H1 (cell line): ENCODE results near the gene C11orf71. TPM values are rescaled to one million over a fixed set of nuclear protein-coding genes. Genes with fewer than 3 reads are reported as not detected.

Experiments
- CTCF ChIA-PET: fragments of 300-600 bp; sonication (Branson Sonifier 250); formaldehyde crosslinking; loops from one replicate; lab custom pipeline; 2021; ENCODE audit not compliant: partially characterized antibody; lab: Charles Lee
- POLR2A ChIA-PET: fragments of 300-600 bp; sonication (Branson Sonifier 250); formaldehyde crosslinking; loops from one replicate; lab custom pipeline; 2021; ENCODE audit warnings: inconsistent platforms; ENCODE audit not compliant: partially characterized antibody; lab: Charles Lee
- DNase-seq, 2 experiments: peaks; one replicate each; pipeline versions ENCODE4 v3.0.0 to v3.0.0-alpha.2; 2010 to 2022; ENCODE audit warnings: low spot score in 2 of 2, low read depth in 1 of 2, mixed read lengths in 1 of 2
- FAIRE-seq: peaks from 2 replicates; lab custom pipeline; 2011; peaks lifted over from hg19 to GRCh38; lab: Jason Lieb, UNC
- H2AFZ ChIP-seq: 2 replicates; pipeline ENCODE4 v1.8.1; 2012; ENCODE audit warnings: low read length, inconsistent platforms
- H2AK5ac ChIP-seq: 2 replicates; pipeline ENCODE4 v1.6.1; 2013; ENCODE audit warnings: low read depth, low read length
- H2BK120ac ChIP-seq: replicated peaks from 2 replicates; pipeline ENCODE3; 2013; ENCODE audit warnings: low read depth, low read length, inconsistent platforms
- H2BK12ac ChIP-seq: 2 replicates; pipeline ENCODE4 v1.6.1; 2013; ENCODE audit warnings: low read depth, low read length
- H2BK15ac ChIP-seq: 2 replicates; pipeline ENCODE4 v1.6.1; 2013; ENCODE audit warnings: low read length
- H2BK20ac ChIP-seq: 2 replicates; pipeline ENCODE4 v1.6.1; 2013; ENCODE audit warnings: low read length
- H2BK5ac ChIP-seq: 2 replicates; pipeline ENCODE4 v1.6.1; 2013; ENCODE audit warnings: low read depth, low read length
- H3K14ac ChIP-seq: 2 replicates; pipeline ENCODE4 v1.6.1; 2013; ENCODE audit warnings: inconsistent platforms; ENCODE audit not compliant: insufficient read length
- H3K18ac ChIP-seq: 2 replicates; pipeline ENCODE4 v1.6.1; 2013; ENCODE audit warnings: low read length; ENCODE audit errors: extremely low read depth
- H3K23ac ChIP-seq: 2 replicates; pipeline ENCODE4 v1.6.1; 2013; ENCODE audit warnings: inconsistent platforms; ENCODE audit not compliant: insufficient read length
- H3K23me2 ChIP-seq: 2 replicates; pipeline ENCODE4 v1.6.1; 2013; ENCODE audit warnings: low read depth, low read length
- H3K27ac ChIP-seq: 2 replicates; pipeline ENCODE4 v1.6.1; 2011; ENCODE audit warnings: low read depth, low read length, inconsistent platforms
- H3K27me3 ChIP-seq, 4 experiments: replicated peaks in 1 of 4; 1 replicate in 1 of 4; 2 replicates in 3 of 4; pipeline versions ENCODE4 v1.6.1 to v1.8.1; 2011 to 2013; ENCODE audit warnings: low read length in 3 of 4, mild to moderate bottlenecking in 3 of 4, inconsistent platforms in 2 of 4, mixed read lengths in 2 of 4, moderate library complexity in 1 of 4; ENCODE audit not compliant: control insufficient read depth in 3 of 4, insufficient read depth in 3 of 4; ENCODE audit errors: extremely low read depth in 1 of 4
- H3K36me3 ChIP-seq, 4 experiments: 2 replicates each; pipeline versions ENCODE4 v1.6.1 to v1.8.1; 2011 to 2013; ENCODE audit warnings: mild to moderate bottlenecking in 4 of 4, low read length in 3 of 4, moderate library complexity in 2 of 4, control low read depth in 1 of 4, inconsistent platforms in 1 of 4; ENCODE audit not compliant: insufficient read depth in 4 of 4, control insufficient read depth in 2 of 4
- H3K4ac ChIP-seq: replicated peaks from 2 replicates; pipeline ENCODE3; 2013; ENCODE audit warnings: low read length, low read depth, mixed read lengths, inconsistent platforms; ENCODE audit not compliant: insufficient read length
- H3K4me1 ChIP-seq, 4 experiments: replicated peaks in 1 of 4; 1 replicate in 1 of 4; 2 replicates in 3 of 4; pipeline versions ENCODE4 v1.6.1 to v1.8.1; 2011 to 2013; ENCODE audit warnings: low read length in 3 of 4, inconsistent platforms in 2 of 4, mixed read lengths in 1 of 4; ENCODE audit not compliant: insufficient read depth in 4 of 4, control insufficient read depth in 3 of 4
- H3K4me2 ChIP-seq, 2 experiments: 2 replicates each; pipeline versions ENCODE4 v1.6.1 to v1.8.1; 2011 to 2013; ENCODE audit warnings: low read depth in 2 of 2, low read length in 2 of 2, control low read depth in 1 of 2, inconsistent platforms in 1 of 2, mild to moderate bottlenecking in 1 of 2; ENCODE audit not compliant: insufficient read depth in 1 of 2
- H3K4me3 ChIP-seq, 4 experiments: fragments of 200-600, 300-600 bp in 1 of 4; sonication (generic), shearing (Covaris generic), sonication (Bioruptor Twin) in 1 of 4; 2 replicates each; pipeline versions ENCODE4 v1.5.1 to v1.8.1; 2011 to 2016; ENCODE audit warnings: low read length in 4 of 4, low read depth in 3 of 4, control low read depth in 2 of 4, inconsistent platforms in 2 of 4, mild to moderate bottlenecking in 2 of 4, mixed read lengths in 1 of 4, moderate library complexity in 1 of 4; ENCODE audit not compliant: insufficient read depth in 2 of 4; ENCODE audit errors: extremely low read depth in 1 of 4
- H3K56ac ChIP-seq: replicated peaks from 2 replicates; pipeline ENCODE3; 2013; ENCODE audit warnings: low read depth, mild to moderate bottlenecking, mixed read lengths, low read length, inconsistent platforms; ENCODE audit not compliant: insufficient read length
- H3K79me1 ChIP-seq: 2 replicates; pipeline ENCODE4 v1.6.1; 2013; ENCODE audit warnings: low read depth, low read length, control low read depth
- H3K79me2 ChIP-seq, 2 experiments: 2 replicates each; pipeline versions ENCODE4 v1.6.1 to v1.8.1; 2012 to 2013; ENCODE audit warnings: low read length in 2 of 2, mild to moderate bottlenecking in 2 of 2, inconsistent platforms in 1 of 2; ENCODE audit not compliant: insufficient read depth in 2 of 2, control insufficient read depth in 1 of 2
- H3K9ac ChIP-seq, 4 experiments: replicated peaks in 1 of 4; 1 replicate in 1 of 4; 2 replicates in 3 of 4; pipeline versions ENCODE4 v1.6.1 to v1.8.1; 2011 to 2013; ENCODE audit warnings: low read depth in 3 of 4, low read length in 3 of 4, control low read depth in 2 of 4, mild to moderate bottlenecking in 2 of 4, moderate library complexity in 2 of 4, inconsistent platforms in 1 of 4; ENCODE audit errors: extremely low read depth in 1 of 4
- H3K9me3 ChIP-seq, 2 experiments: 2 replicates each; pipeline versions ENCODE4 v1.6.1 to v1.8.1; 2012 to 2013; ENCODE audit warnings: mild to moderate bottlenecking in 2 of 2, moderate library complexity in 2 of 2, control low read depth in 1 of 2, inconsistent platforms in 1 of 2, low read depth in 1 of 2, low read length in 1 of 2, mixed read lengths in 1 of 2; ENCODE audit not compliant: insufficient read depth in 2 of 2
- H4K20me1 ChIP-seq, 2 experiments: replicated peaks in 1 of 2; 2 replicates each; pipeline versions ENCODE3 to v1.8.1; 2011 to 2013; ENCODE audit warnings: inconsistent platforms in 2 of 2, low read length in 2 of 2, mild to moderate bottlenecking in 1 of 2; ENCODE audit not compliant: insufficient read depth in 2 of 2, control insufficient read depth in 1 of 2
- H4K5ac ChIP-seq: 2 replicates; pipeline ENCODE4 v1.6.1; 2013; ENCODE audit warnings: low read length, low read depth, mixed read lengths, inconsistent platforms; ENCODE audit not compliant: insufficient read length
- H4K8ac ChIP-seq: 2 replicates; pipeline ENCODE4 v1.8.0; 2013; ENCODE audit warnings: mild to moderate bottlenecking, moderate library complexity, low read length, inconsistent platforms; ENCODE audit not compliant: insufficient read depth; ENCODE audit errors: extremely low read depth
- H4K91ac ChIP-seq: replicated peaks from 2 replicates; pipeline ENCODE3; 2013; ENCODE audit warnings: low read length, mixed read lengths, inconsistent platforms; ENCODE audit not compliant: insufficient read length
- CEBPB ChIP-seq: IDR thresholded peaks from 2 replicates; pipeline ENCODE4 v1.6.1; 2012; ENCODE audit warnings: low read depth, low read length
- KDM4A ChIP-seq: IDR thresholded peaks from one replicate; pipeline ENCODE4 v1.7.1; 2012; ENCODE audit warnings: low read depth, mild to moderate bottlenecking, moderate library complexity, low read length, inconsistent platforms; ENCODE audit not compliant: severe bottlenecking
- WGBS, 2 experiments: shearing (Covaris generic) in 1 of 2; methylation state at CpG; one replicate each; pipeline versions ENCODE4 v1.1.6 to v1.1.7; 2013 to 2015; ENCODE audit warnings: low lambda C conversion rate in 2 of 2, mixed read lengths in 2 of 2, inconsistent platforms in 1 of 2, low coverage in 1 of 2, missing lambda C conversion rate in 1 of 2; ENCODE audit not compliant: insufficient replicate concordance in 2 of 2, insufficient coverage in 1 of 2, insufficient read length in 1 of 2; ENCODE audit errors: extremely low coverage in 1 of 2, missing lambda C conversion rate in 1 of 2; 5-methylcytosine and 5-hydroxymethylcytosine counted together
- polyA plus RNA-seq, 7 experiments: library from polyadenylated mRNA; depleted of rRNA in 3 of 7; stranded (reverse) in 5 of 7; unstranded in 2 of 7; fragments of >200 nt in 5 of 7; fragments of 200-250 nt in 2 of 7; gene quantifications; 1 replicate in 5 of 7; 2 replicates in 1 of 7; 4 replicates in 1 of 7; pipeline versions ENCODE4 v1.2.1 to v1.2.3, GENCODE V29; 2011 to 2013; ENCODE audit warnings: missing spikeins in 2 of 7, mixed read lengths in 2 of 7
- total RNA-seq: library from RNA; stranded (reverse); fragmentation: NEBNext Ultra II Directional; extraction: Animal tissue kit (Norgen Biotek cat#: 25700); gene quantifications from 2 replicates; pipeline ENCODE4 v1.2.1, GENCODE V29; 2021

Gene C11orf71
- total and polyA plus RNA-seq, 2 of the 8 experiments (the other 6 are each of a cell fraction or from before 2014, with no cell fraction given) = 5.4 to 8.7 TPM

GRCh38 chr11:114448749-114449482, 48.6 kb upstream of the C11orf71 start:
- Histone ChIP-seq H4K8ac (no peak overlapping the region), H2AK5ac (no peak overlapping the region), H2AFZ (no peak overlapping the region), H3K27ac (no peak overlapping the region), H4K20me1 (peaks cover 0 to 2% of the 10 kb centered on the region in 2 experiments), H3K79me1 (peaks cover 3% of the 10 kb centered on the region), H3K4me2 (no peak overlapping the region), H3K4me1 (no peaks in the 10 kb centered on the region), H2BK15ac (no peak overlapping the region), H3K14ac (no peak overlapping the region), H3K4me3 (no peak overlapping the region), H3K9ac (no peak overlapping the region), H3K23ac (no peak overlapping the region), H3K4ac (no peak overlapping the region), H3K36me3 (peaks cover 6 to 54% (median 30%) of the 10 kb centered on the region in 4 experiments), H3K23me2 (no peaks in the 10 kb centered on the region), H3K27me3 (no peaks in the 10 kb centered on the region), H2BK5ac (no peak overlapping the region), H2BK120ac (no peak overlapping the region), H4K91ac (no peak overlapping the region), H4K5ac (no peak overlapping the region), H2BK12ac (no peak overlapping the region), H3K79me2 (peaks cover 1 to 68% of the 10 kb centered on the region in 2 experiments; a peak in 3 of 4 replicates), H3K9me3 (no peaks in the 10 kb centered on the region), H2BK20ac (no peak overlapping the region), H3K56ac (no peak overlapping the region), H3K18ac (no peak overlapping the region)
- no peak for DNase-seq
- CTCF ChIA-PET = interaction anchor here (1.9 kb wide), 1 partner anchor 289 kb away, joined by 3 read pairs; no protein-coding TSS in a partner anchor
- no peak for FAIRE-seq
- 93% methylated on average over 2 of the region's 2 CpGs; no CpG with 5 or more reads in 1 of the 2 experiments for WGBS, 2 experiments
- POLR2A ChIA-PET = no interaction called here
- 0 out of 2 replicates have a peak, but pooled peaks have one; percentile 8 for TF ChIP-seq CEBPB
- no peak for TF ChIP-seq KDM4A
